HG02840 (cell line): ENCODE measurements around the gene ACBD4.

Source experiments
- ATAC-seq: cut with Tn5 transposase; IDR thresholded peaks from one replicate; pipeline ENCODE4 v1.9.1; 2021; ENCODE audit warnings: mild to moderate bottlenecking, moderate library complexity, moderate number of reproducible peaks; ENCODE audit not compliant: unreplicated experiment, low FRiP score

The ACBD4 gene

DNA sequence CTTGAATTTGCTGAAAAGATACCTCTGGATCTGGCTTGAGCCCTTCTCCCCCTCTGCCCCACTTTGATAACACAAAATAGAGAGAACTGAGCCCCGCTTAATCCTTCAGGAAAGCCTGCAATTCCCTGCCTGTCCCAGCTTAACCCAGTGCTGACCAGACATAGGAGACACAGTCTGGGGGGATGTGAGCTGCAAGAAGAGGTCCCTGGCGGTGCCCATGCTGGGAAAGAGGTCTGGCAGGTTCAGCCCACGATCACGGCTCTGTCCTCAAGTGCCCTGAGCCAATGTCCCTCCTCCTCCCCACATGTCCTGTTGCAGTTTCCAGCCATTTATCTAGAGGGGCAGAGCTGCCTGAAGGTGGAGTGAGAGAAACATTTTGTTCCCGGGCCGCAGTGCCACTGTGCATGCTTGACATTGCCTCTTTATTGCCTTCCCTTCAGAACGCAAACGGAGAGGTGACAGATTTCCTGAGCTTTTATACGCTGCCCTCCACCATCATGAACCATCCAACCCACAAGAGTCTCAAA, 32.2 kb upstream of the ACBD4 start:
- ATAC-seq: no peak

DNA sequence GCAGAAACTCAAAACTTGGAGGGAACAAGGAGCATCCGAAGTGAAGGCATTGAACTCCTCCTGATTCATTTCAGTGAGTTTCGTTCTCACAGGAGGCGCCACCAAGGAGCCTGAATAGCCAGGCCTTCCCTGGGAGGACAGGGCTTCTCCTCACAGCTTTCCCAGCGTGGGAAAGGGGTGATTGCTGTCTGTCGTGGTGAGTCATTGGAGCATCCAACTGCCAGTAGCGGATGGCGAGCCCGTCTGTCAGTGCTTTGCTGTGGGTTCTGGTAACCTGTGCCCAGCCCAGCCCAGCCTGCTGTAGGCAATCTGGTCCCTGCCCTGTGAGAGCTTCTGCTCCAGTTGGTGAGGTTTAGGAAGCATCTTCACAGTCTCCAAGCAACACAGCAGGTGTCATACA, 31.5 kb upstream of the ACBD4 start:
- no peak for ATAC-seq

DNA sequence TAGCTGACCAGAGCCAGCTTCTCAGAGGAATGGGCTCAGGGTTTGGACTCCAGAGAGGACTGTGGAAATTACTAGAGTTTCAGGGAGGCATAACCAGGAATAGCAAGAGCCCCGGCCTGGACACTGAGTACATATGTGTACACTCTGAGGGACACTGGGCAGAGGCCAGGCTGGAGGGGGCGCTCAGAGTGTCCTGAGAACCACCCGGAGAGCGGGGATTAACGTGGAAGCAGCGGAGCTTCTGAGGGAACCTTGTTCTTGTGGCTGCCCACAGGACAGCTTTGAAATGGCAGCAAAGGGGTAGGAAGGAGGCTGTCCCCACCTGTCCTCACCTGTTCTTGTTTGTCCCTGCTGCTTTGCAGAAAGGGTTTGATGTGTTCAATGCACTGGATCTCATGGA, 31.0 kb upstream of the ACBD4 start:
- ATAC-seq: no peak

DNA sequence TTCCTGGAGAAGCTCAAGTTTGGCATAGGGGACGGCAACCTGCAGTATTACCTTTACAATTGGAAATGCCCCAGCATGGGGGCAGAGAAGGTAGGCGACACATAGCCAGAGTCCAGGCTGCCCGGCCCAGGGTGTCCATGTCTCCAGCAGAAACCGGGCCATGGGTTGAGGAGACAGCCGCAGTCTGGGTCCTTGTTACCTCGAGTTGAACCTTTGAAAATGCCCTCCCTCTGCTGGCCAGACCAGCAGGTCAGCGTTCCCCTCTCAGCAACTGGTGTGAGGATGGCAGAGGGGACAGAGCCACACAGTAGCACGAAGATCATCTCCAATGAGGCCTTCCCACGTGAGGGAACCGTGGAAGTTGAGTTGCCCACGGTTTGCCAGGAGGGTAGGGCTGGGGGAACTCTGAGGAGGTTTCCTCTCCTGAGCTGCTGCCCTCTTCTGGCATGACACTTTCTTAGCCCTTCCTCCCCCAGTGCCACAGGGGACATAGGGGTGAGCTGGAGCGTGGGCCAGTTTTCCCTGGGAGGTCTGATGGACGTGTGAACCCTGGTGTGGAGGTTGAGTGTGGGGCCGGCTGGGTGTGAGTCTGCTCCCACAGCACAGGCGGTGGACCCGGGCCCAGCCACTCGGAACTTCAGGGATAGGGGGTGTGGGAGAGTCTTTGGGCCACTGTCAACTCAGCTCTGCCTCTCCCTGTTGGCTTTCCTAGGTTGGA, 30.4 kb upstream of the ACBD4 start:
- ATAC-seq: no peak

DNA sequence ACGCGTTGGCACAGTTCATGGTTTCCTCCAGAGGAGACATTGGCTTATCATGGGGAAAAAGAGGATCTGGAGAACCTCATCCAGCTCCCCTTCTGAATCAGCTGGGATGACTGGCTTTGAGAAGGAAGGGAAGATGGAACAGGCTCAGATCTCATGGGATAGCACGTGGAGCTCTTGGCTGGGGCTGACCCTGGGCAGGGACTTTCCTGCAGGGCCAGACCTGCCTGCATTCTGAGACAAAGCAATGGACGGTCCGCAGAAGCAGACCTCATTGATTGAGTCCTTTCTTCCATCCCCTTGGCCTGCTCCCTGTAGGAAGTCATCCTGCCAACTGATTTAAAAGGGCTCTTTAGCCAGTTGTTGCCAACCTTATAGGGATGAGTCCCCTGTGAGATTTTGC, 29.4 kb upstream of the ACBD4 start:
- no peak for ATAC-seq

DNA sequence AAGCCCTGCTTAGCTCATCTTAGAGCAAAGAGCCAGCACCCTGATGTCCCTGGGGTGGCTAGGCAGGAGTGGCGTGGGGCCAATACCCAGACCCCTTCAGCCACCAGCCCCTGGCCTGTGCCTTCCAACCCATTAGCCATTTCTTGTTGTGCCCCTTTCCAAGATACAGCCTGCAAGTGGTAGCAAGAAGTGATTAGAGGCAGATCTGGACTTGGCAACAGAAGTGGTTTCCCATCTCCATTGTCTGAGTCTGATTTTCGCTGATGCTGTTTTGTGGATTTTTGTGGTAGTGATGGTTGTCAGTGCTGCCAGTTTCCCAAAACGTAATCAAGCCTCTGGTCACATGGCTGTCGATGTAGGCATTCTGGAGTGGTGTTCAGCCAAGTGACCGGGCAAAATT, 28.9 kb upstream of the ACBD4 start:
- no peak for ATAC-seq

DNA sequence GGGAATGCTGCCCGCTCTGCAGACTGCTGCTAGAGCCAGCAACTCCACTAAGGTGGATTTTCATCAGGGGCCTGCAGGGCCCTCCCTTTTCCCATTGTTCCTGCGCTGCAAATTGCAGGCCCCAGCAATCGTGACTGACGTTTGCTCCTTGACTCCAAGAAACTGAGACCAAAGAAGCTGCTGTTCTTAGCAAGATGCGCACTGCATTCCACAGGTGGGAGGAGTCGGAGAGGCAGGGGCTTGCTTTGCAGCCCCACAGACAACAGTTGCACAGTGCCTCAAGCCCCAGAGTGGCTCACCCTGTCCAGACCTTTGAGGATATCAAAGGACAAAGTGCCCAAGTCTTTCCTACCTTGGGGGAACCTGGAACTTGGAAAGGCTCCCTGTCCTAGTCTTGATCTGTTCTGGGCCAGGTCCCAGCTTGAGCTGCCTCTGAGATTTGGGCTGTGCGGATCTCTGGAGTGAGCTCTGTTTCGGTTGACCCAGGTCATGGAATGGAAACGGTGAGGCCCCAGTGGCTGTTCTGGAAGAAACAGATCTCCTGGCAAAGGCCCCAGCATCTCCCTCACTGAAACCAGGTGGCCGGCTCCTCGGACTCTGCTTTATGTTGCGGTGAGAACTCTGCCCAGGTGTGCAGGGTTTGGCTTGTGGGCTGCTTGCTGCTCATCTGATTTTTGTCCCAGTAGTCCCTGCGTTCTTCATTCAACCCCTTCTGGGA, 28.0 kb upstream of the ACBD4 start:
- no peak for ATAC-seq

DNA sequence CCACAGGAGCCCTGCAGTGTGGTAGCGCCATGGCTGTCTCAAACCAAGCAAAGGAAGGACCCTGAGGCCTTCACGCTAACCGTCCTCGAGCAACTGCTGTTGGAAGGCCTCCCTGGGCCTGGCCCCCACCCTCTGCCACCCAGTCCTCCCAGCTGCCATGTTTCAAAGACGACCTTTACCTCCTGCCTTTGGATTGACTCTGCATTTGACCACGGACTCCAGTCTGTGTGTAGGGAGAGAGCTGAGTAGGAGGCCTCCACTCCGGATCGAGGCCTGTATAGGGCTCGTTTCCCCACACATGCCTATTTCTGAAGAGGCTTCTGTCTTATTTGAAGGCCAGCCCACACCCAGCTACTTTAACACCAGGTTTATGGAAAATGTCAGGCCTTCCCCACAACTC, 27.4 kb upstream of the ACBD4 start:
- no peak for ATAC-seq

DNA sequence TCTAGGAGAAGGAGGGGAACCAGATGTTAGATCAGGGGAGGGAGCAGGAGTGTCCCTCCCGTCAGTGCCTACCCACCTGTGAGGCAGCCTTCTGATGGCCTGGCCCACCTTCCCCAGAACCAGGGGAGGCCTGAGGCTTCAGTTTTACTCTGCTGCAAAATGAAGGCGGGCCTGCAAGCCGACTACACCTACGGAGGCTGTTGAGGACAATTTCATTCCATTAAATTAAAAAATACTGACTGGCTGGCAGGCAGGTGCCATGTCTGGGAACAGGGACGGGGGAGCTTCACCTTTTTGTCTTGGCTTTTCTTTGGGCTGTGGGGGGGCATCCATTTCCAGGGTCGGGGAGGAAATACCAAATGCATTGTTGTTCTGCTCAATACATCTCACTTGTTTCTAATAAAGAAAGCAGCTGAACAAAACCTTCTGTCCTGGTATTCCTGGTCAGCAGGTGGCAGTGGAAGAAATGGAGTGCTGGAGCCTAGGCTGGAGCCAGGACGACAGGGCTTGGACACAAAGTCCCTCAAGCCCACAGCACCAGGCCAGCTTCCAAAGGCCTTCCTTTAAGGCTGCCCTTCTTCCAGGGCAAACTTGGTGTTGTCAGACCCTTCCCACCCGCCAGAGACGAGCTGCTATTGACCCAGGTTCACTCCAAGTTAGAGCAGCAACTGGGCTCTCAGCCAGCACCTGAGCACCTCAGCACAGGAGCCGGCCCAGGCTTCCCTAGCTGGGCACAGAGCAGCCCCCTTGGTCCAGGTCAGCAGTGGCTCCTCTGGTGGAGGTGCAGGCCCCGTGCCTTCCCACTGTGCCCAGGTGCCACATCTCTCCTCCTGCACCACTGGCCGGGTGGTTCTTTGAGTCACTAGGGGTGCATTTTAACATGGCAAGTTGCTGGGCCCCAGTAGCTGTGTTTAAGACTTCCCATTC, 26.6 kb upstream of the ACBD4 start:
- ATAC-seq: no peak

DNA sequence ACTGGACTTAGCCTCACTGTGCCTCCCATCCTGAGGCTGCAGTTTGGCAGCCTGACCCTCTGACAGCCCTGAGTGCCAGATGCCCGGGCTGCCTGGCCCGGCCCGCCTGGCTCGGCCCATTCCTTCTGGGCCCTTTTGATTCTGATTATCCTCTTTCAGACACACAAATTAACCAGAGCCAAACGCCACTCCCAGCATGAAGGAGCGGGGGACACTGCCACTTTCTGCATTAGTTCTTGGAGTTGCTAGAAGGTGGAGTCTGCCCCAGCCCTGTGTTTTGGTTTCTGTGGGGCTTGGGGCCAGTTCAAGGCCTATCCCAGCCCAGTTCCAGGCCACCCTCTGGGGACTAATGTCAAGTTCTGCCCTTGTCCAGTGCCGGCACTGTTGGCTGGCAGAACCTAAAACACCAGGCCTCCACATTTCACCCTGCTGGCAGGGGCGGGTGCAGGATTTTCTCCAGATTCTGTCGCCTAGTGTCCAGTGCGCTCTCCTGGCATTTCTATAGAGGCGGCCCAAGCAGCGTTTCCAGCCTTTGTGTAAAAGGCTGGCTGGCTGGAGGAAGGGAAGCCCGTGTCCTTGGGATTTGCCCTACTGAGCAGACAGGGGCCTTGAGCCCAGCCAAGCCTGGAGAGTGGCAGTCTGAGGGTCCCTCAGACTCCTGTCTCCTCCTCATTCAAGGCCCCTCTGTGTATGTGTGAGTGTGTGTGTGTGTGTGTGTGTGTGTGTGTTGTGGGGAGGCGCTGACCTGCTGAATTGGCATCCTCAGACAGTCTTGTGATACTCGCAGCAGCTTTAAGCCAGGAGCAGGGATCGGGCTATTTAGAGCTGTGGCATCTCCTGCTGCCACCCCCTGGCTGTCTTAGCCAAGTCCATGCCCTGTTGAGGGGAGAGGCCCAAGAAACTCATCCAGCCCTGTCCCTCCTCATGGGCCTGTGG, 24.5 kb upstream of the ACBD4 start:
- no peak for ATAC-seq

DNA sequence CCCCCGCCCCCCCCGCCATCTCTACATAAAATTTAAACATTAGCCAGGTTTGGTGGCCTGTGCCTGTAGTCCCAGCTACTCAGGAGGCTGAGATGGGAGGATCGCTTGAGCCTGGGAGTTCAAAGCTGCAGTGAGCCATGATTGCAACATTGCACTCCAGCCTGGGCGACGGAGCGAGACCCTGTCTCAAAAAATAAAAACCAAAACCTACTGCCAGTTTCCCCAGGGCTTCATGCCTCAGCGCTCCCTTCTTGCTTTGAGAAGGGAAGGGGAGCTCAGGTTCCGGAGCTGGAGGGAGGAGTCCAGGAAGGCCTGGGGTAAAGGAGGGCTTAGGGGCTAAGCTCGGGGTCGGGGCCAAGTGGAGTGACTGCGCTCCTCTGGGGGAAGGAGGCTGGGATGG, 23.6 kb upstream of the ACBD4 start:
- ATAC-seq: no peak

DNA sequence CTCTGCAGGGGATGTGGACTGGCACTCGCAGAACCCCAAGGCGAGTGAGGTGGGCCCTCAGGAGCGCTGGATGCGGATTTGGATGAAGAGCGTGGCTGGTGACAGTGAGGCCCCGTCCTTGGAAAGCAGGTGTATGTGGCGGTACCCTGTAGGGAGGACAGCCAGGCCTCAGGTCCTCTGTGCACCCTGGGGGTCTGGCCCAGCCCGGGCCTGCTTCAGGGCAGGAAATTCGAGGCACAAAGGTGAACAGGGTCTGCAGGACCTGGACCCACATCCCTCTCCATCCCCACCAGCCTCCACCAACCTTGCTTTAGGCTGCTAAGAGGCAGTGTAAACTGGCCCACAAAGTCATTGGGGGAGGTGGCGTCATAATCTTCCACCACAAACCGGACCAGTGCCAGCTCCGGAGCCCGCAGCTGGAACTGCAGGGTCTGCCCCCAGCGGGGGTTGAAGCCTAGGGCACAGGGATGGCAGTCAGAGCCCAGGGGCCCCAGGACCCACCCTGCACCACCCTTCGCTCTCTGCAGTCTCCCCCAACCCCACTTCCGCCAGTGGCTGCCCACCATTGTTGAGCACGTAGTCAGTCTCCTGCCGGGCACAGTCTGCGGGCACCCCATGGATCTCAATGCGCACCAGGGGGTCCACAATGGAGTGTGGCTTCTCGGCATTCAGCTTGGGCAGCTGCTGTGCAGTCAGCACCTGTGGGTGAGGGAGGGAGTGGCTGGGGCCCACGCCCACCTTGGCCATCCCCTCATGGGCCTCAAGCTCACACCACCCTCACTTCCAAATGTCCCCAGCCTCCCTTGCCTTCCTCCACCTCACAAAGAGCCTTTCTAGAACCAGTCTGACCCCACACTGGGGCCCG, 22.7 kb upstream of the ACBD4 start:
- no peak for ATAC-seq

DNA sequence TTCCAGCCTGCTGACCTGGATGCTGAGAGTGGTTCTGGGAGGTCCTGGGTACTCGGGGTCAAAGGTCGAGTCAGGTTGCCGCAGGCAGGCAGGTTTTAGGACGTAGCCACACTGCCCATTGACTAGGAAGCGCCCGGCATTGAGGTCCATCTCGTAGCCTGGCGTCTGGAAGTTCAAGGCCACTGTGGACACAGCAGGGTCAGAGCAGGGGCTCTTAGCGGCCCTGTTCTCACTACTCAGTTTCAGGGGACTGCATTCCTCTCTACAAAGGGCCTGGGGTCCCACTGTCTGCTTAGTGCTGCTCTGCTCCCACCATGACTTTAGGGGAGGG, 22.1 kb upstream of the ACBD4 start:
- ATAC-seq: no peak

DNA sequence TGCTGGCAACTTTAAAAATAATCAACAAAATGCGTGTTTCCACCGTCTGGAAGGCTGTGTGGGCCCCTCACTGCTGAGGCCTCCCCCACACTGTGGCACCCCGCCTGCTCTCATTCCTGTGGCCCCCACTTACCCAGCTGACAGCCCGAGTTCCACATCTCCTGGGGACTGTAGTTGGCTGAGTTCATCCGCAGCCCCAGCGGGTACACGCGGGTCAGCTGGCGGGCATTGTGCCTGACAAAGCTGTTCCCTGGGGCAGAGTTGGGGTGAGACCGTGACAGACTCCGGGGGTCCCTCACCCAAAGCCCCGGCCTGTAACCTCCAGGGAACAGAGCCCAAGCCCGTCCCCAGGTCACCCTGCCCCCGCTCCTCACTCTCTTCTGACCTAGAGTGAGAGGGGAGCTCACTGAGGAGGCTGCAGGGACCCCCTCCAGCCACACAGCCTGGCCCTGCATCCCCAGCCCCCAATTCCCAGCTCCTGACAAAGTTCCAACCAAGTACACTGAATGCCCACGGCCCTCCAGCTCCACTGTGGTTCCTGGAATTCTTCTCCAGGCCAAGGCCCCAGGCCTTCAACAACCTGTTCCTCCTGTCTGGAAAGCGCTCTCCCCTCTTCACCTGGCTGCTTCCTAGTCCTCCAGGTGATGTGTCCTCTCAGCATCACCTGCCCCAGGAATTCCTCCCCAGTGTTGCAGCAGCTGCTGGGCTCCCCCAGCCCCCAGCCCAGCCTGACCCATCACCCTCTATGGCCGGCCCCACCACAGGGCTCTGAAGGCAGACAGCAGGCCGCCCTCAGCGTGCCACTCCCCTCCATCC, 21.2 kb upstream of the ACBD4 start:
- ATAC-seq: no peak

DNA sequence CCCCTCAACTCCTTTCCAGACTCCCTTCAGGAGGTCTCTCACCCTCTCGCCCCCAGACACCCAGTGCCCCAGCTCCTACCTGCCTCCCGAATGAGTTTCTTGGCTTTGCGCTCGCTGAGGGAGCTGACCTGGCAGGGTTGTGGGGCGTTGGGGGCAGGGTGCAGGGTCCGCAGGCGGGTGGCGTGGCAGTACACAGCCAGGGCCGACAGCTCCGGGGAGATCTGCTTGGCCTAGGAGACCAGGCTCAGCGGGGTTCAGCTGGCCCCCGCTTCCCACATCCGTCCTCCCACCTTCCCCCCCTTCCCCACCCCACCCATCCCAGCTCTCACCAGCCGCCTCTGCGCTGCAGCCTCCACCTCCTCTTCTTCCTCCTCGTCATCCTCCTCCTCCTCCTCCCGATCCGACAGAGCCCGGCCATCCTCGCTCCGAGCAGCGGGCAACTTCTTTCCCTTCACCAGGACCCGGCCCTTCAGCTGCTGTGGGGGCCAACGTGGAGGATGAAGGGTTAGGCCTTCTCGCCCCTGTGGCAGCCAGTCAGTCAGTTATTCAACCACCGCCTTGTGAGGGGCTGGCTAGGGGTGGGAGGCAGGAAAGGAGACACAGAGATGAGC, 20.4 kb upstream of the ACBD4 start:
- ATAC-seq: no peak

DNA sequence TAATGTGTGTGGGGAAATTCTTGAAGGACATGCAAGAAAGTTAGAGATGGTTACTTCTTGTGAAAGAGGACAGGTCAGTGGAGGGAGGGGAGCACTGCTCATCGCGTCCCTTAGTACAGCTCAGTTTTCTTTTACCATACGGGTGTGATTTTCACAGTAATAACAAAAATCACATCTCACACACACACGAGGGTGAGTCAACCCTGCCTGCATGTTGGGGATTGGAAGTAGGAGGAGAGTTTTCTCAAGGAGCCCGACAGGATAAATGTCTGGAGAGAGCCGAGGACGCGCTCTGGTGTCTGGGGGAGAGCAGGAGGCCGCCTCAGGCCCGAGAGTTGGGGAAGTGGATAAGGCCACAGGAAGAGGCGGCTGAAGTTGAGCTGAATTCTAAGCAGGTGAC, 19.6 kb upstream of the ACBD4 start:
- ATAC-seq: no peak

DNA sequence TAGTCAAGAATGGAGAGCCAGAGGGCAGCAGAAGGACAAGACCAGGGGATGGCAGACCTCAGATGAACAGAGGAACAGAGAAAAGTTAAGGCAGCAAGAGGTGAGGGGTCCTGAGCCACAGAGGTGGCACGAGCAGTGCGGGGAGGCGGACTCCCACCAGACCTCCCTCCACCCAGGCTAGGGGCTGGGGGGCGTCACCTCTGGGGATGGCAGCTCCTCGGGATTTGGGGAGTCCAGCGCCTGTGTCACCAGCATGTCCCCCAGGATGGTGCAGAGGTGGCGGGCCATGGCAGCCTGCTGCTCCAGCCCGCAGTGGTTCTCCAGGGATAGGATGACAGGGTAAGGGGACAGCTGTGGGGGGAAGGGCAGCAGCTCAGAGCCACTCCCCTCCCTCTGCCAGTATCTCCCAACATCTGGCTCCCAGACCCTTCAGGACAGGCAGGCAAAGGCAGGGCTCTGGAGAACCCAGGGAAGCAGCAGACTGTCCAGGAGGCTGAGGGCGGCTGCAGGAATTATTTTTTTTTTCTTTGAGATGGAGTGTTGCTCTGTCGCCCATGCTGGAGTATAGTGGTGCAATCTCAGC, 19.0 kb upstream of the ACBD4 start:
- no peak for ATAC-seq

DNA sequence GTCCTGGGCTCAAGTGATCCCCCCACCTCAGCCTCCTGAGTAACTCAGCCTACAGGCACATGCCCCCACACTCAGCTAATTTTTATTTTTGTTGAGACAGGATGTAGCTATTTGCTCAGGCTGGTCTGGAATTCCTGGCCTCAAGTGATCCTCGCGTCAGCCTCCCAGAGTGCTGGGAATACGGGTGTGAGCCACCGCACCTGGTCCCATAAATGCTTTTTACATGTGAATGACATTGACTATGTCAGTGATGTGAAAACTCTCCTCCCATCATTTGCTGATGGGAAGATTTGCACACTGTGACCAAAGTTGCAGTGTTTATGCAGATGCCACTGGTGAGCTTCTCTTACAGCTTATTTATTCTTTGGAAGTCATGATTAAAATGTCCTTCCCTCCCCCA, 18.2 kb upstream of the ACBD4 start:
- ATAC-seq: no peak
